Measurements from ENCODE around the gene KAZALD1.
A peak's percentile ranks its signal among the peaks of the same experiment; 100 is the strongest.

Gene KAZALD1, protein sequence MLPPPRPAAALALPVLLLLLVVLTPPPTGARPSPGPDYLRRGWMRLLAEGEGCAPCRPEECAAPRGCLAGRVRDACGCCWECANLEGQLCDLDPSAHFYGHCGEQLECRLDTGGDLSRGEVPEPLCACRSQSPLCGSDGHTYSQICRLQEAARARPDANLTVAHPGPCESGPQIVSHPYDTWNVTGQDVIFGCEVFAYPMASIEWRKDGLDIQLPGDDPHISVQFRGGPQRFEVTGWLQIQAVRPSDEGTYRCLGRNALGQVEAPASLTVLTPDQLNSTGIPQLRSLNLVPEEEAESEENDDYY

GRCh38 chr10:101061624-101062231 lies at the start of gene KAZALD1:
Gene KAZALD1, plus strand, starts transcription at chr10:101061989. Its CDS starts 604 bp downstream, at chr10:101062593.
- no peak for DNase-seq

- DNase-seq = peak; percentile 66
These were observed 49.0 kb upstream of the KAZALD1 start for GRCh38 chr10:101012525-101013364.

DNA sequence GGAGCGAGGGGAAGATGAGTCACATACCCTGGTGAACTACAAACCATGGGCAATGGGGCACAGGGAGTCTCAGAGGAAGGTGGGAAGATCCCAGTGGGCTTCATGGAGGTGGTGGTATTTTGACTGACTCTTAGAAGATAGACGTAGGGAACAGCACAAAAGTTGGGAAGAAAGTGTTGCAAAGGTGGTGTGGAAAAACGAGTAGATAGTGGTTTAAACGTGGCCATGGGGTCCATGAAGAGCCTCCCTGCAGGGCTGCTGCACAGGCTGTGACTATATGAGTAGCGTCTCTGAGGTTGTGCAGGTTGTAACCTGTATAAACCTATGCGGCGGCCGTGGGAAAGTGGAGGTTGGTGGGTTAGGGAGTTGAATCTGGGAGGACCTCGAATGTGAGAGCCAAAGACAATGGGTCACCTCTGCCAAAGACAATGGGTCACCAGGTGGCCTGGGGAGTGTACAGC lies 48.4 kb upstream of the KAZALD1 start:
- DNase-seq = no peak

GRCh38 chr10:101014230-101014884 lies 47.4 kb upstream of the KAZALD1 start:
- DNase-seq = no peak

DNA sequence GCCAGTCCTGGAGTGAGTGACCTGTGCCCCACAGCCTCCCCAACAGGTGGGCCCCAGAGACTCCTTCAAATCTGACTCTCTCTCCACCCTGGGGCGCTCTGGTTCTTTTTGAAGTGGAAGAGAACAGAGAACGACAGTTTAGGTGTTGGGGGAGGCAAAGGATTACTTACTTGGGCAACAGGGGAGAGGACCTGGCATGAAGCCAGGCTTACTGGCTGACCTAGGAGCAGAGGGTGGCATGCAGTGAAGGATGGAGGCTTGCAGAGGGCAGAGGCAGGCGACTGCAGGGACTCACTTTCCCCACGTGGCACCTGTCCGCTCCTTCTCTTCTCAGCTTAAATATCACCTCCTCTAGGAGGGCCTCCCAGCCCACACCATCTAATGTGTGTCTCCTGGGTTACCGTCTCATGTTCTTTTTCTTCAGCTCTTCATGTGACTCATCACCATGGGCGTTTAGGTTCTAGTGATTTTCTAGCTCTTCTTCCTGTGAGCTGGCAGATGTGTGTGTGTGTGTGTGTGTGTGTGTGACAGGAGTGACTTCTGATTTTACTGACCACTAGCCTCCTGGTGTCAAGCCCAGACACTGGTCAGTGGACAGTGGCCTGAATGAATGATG lies 46.7 kb upstream of the KAZALD1 start:
- DNase-seq = no peak

GRCh38 chr10:101015582-101015973 lies 46.2 kb upstream of the KAZALD1 start:
- no peak for DNase-seq

GRCh38 chr10:101016814-101017213 lies 45.0 kb upstream of the KAZALD1 start:
- no peak for DNase-seq

DNA sequence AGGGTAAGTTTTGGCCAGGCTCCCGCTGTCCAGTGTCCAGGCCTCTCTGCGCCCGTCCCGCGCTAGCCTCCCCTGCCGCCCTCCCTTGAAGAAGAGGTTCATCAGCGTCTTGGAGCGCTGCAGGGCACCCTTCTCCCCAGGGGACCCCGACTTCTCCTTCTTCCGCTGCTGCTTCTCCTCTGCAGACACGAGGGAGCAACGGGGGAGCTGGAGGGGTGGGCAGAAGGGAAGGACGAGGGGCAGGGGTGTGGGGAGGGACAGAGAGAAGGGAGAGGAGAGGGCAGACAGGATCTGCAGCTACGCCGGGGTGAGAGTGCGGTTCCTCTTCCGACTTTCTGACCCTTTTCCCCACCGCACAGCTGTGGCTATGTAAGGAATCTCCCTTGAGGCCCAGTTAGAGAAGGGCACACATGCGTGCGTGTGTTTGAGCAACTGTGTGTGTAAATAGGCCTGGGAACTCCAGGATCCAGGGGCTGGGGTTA lies 43.6 kb upstream of the KAZALD1 start:
- DNase-seq = peak; percentile 65

- DNase-seq = peak; percentile 68
These were observed 43.0 kb upstream of the KAZALD1 start for GRCh38 chr10:101018600-101019439.

- no peak for DNase-seq
These were observed 42.4 kb upstream of the KAZALD1 start for GRCh38 chr10:101019440-101019703.

- DNase-seq = no peak
These were observed 41.2 kb upstream of the KAZALD1 start for GRCh38 chr10:101020427-101021075.

- no peak for DNase-seq
These were observed 40.5 kb upstream of the KAZALD1 start for GRCh38 chr10:101021239-101021638.

- no peak for DNase-seq
These were observed 40.0 kb upstream of the KAZALD1 start for GRCh38 chr10:101021692-101022251.

GRCh38 chr10:101022967-101023705 lies 38.7 kb upstream of the KAZALD1 start:
- no peak for DNase-seq

GRCh38 chr10:101027106-101027720 lies 34.6 kb upstream of the KAZALD1 start:
- DNase-seq = no peak

- peak; percentile 11 for DNase-seq
These were observed 33.1 kb upstream of the KAZALD1 start for GRCh38 chr10:101028446-101029337.

GRCh38 chr10:101029520-101030295 lies 32.1 kb upstream of the KAZALD1 start:
- DNase-seq = no peak
